Limb (tissue), 2 donors: ENCODE data around the gene MMEL1.
A peak's percentile ranks its signal among the peaks of the same experiment; 100 is the strongest.

ENCODE experiments used
- DNase-seq, 2 donors: peaks; one replicate each; pipeline ENCODE4 v3.0.0-alpha.2; 2016; ENCODE audit errors: extremely low spot score in 2 of 2

MMEL1 gene

GRCh38 chr1:2605509-2606395 is 27.1 kb downstream of the MMEL1 start:
- DNase-seq: no peak

GRCh38 chr1:2604844-2605508 is 27.8 kb downstream of the MMEL1 start:
- no peak for DNase-seq

- no peak for DNase-seq
Measured at GRCh38 chr1:2604156-2604843, 28.5 kb downstream of the MMEL1 start.

GRCh38 chr1:2603521-2604155 is 29.2 kb downstream of the MMEL1 start:
- DNase-seq: no peak

- DNase-seq: no peak
Measured at GRCh38 chr1:2602866-2603520, 29.8 kb downstream of the MMEL1 start.

- no peak for DNase-seq
Measured at GRCh38 chr1:2602311-2602835, 30.4 kb downstream of the MMEL1 start.

GRCh38 chr1:2601721-2602303 is 31.0 kb downstream of the MMEL1 start:
- no peak for DNase-seq

- DNase-seq: no peak
Measured at GRCh38 chr1:2598329-2598931, 34.4 kb downstream of the MMEL1 start.

- no peak for DNase-seq
Measured at GRCh38 chr1:2597441-2598328, 35.1 kb downstream of the MMEL1 start.

GRCh38 chr1:2596530-2597333 is 36.1 kb downstream of the MMEL1 start:
- no peak for DNase-seq

- no peak for DNase-seq
Measured at GRCh38 chr1:2595812-2596529, 36.8 kb downstream of the MMEL1 start.

GRCh38 chr1:2595261-2595811 is 37.5 kb downstream of the MMEL1 start:
- no peak for DNase-seq

- DNase-seq: peak in 1 of 2 donors; percentile 32
Measured at GRCh38 chr1:2594641-2595131, 38.1 kb downstream of the MMEL1 start.

GRCh38 chr1:2594001-2594640 is 38.7 kb downstream of the MMEL1 start:
- peak; percentile 8 to 72 for DNase-seq

- no peak for DNase-seq
Measured at GRCh38 chr1:2593251-2593878, 39.5 kb downstream of the MMEL1 start.

GRCh38 chr1:2592672-2593071 is 40.1 kb downstream of the MMEL1 start:
- DNase-seq: no peak
